HepG2 (cell line): ENCODE results near the gene SPRYD4. TPM values are rescaled to one million over a fixed set of nuclear protein-coding genes. Genes with fewer than 3 reads are reported as not detected.
A peak's percentile ranks its signal among the peaks of the same experiment; 100 is the strongest.

Experiments
- CBX2 ChIP-seq, 2 experiments: fragments of 200-600 bp in 1 of 2; sonication (generic); formaldehyde crosslinking in 1 of 2; IDR thresholded peaks; 2 replicates each; pipeline versions ENCODE4 v1.7.0 to v1.8.1; 2018 to 2022; ENCODE audit warnings: low read depth in 2 of 2, low read length in 1 of 2, mild to moderate bottlenecking in 1 of 2, missing genetic modification reagents in 1 of 2
- CREB3 ChIP-seq: sonication (generic); formaldehyde crosslinking; IDR thresholded peaks from 2 replicates; pipeline ENCODE4 v1.5.0; 2020; ENCODE audit warnings: missing genetic modification reagents
- EP300 ChIP-seq, 3 experiments: sonication (generic) in 1 of 3; formaldehyde crosslinking in 1 of 3; IDR thresholded peaks; 2 replicates each; pipeline versions ENCODE4 v1.5.1 to v1.6.1; 2011 to 2020; ENCODE audit warnings: low read depth in 2 of 3, low read length in 2 of 3, borderline replicate concordance in 1 of 3, improper control_type of control experiment in 1 of 3, mild to moderate bottlenecking in 1 of 3, missing genetic modification reagents in 1 of 3, moderate library complexity in 1 of 3
- MEF2D ChIP-seq: sonication (generic); formaldehyde crosslinking; IDR thresholded peaks from 2 replicates; pipeline ENCODE4 v1.5.1; 2020; ENCODE audit warnings: mild to moderate bottlenecking, missing genetic modification reagents
- MTERF4 ChIP-seq: sonication (generic); formaldehyde crosslinking; IDR thresholded peaks from 2 replicates; pipeline ENCODE4 v1.8.0; 2023; ENCODE audit warnings: mild to moderate bottlenecking, missing genetic modification reagents
- NBN ChIP-seq: fragments of 450-650 bp; conservative IDR thresholded peaks from 2 replicates; pipeline ENCODE4 v1.6.1; 2017
- POGZ ChIP-seq: sonication (generic); formaldehyde crosslinking; IDR thresholded peaks from 2 replicates; pipeline ENCODE4 v1.4.0; 2020; ENCODE audit warnings: mild to moderate bottlenecking, missing genetic modification reagents
- REPIN1 ChIP-seq: sonication (generic); formaldehyde crosslinking; IDR thresholded peaks from 2 replicates; pipeline ENCODE4 v1.8.0; 2022; ENCODE audit warnings: missing genetic modification reagents, low read depth, mild to moderate bottlenecking, borderline replicate concordance
- SIN3A ChIP-seq: IDR thresholded peaks from 2 replicates; pipeline ENCODE4 v1.6.1; 2011; ENCODE audit warnings: low read depth, mild to moderate bottlenecking, control low read depth, low read length, borderline replicate concordance
- ZHX2 ChIP-seq, 2 experiments: sonication (generic) in 1 of 2; formaldehyde crosslinking in 1 of 2; IDR thresholded peaks; 2 replicates each; pipeline versions ENCODE4 v1.6.1 to v1.9.0; 2014 to 2022; ENCODE audit warnings: antibody characterized with exemption in 1 of 2, borderline replicate concordance in 1 of 2, inconsistent platforms in 1 of 2, low read depth in 1 of 2, missing genetic modification reagents in 1 of 2
- ZKSCAN5 ChIP-seq: sonication (generic); formaldehyde crosslinking; IDR thresholded peaks from 2 replicates; pipeline ENCODE4 v1.5.1; 2020; ENCODE audit warnings: mild to moderate bottlenecking, missing genetic modification reagents
- ZNF205 ChIP-seq: IDR thresholded peaks from 2 replicates; pipeline ENCODE4 v1.6.1; 2018; ENCODE audit warnings: missing biosample characterization, missing genetic modification reagents
- ZNF260 ChIP-seq: sonication (generic); formaldehyde crosslinking; IDR thresholded peaks from 2 replicates; pipeline ENCODE4 v1.4.0; 2020; ENCODE audit warnings: missing genetic modification reagents, low read depth, mild to moderate bottlenecking, borderline replicate concordance
- ZNF737 ChIP-seq: sonication (generic); formaldehyde crosslinking; IDR thresholded peaks from 2 replicates; pipeline ENCODE4 v1.5.0; 2020; ENCODE audit warnings: missing genetic modification reagents, mild to moderate bottlenecking, borderline replicate concordance
- ZNF766 ChIP-seq: sonication (generic); formaldehyde crosslinking; IDR thresholded peaks from 2 replicates; pipeline ENCODE4 v1.5.0; 2020; ENCODE audit warnings: missing genetic modification reagents, borderline replicate concordance
- ZNF839 ChIP-seq: sonication (generic); formaldehyde crosslinking; IDR thresholded peaks from 2 replicates; pipeline ENCODE4 v1.4.0; 2020; ENCODE audit warnings: missing genetic modification reagents, mild to moderate bottlenecking, borderline replicate concordance
- polyA plus RNA-seq, 8 experiments: library from polyadenylated mRNA; depleted of rRNA in 3 of 8; stranded (reverse) in 7 of 8; unstranded in 1 of 8; fragments of >200 nt; fragmentation: Illumina TruSeq in 4 of 8; extraction: Trizol in 4 of 8; gene quantifications; 2 replicates each; pipeline versions ENCODE4 v1.2.1 to v1.2.3, GENCODE V29; 2011 to 2016; ENCODE audit warnings: low read depth in 4 of 8, missing spikeins in 1 of 8, mixed read lengths in 1 of 8; ENCODE audit not compliant: insufficient read depth in 1 of 8
- total RNA-seq, 5 experiments: library from RNA; depleted of rRNA; stranded (reverse); fragments of >200 nt; fragmentation: Illumina TruSeq; extraction: Trizol; gene quantifications; 2 replicates each; pipeline ENCODE4 v1.2.3, GENCODE V29; 2016; ENCODE audit warnings: low read depth in 1 of 5
- TF ChIP-seq, protein P1 (sequence below): sonication (generic); formaldehyde crosslinking; IDR thresholded peaks from 2 replicates; pipeline ENCODE4 v1.4.0; 2020; ENCODE audit warnings: missing genetic modification reagents

Gene SPRYD4
- total and polyA plus RNA-seq, 2 of the 13 experiments (the other 11 are each of a cell fraction or from before 2014, with no cell fraction given), result 3.9 to 4.5 TPM

- no peak for TF ChIP-seq CBX2 (IDR thresholded peaks at IDR 0.05; ENCODE audit: low read depth, low read length)
- no peak for TF ChIP-seq CBX2 (CRISPR knock-in tag; IDR thresholded peaks at IDR 0.05; ENCODE audit: low read depth)
- no peak for TF ChIP-seq ZNF260 (CRISPR knock-in tag)
- peak; percentile 81 for TF ChIP-seq ZNF205 (CRISPR knock-in tag)
- TF ChIP-seq POGZ (CRISPR knock-in tag), result peak; percentile 95
- TF ChIP-seq MEF2D (CRISPR knock-in tag), result peak; percentile 88
- TF ChIP-seq MTERF4, result peak; percentile 71; the same call in 1 of the 2 replicates
- TF ChIP-seq ZNF766 (CRISPR knock-in tag), result peak; percentile 88
- no peak for TF ChIP-seq ZNF737
- peak; percentile 87; the same call in 1 of the 2 replicates for TF ChIP-seq REPIN1 (CRISPR knock-in tag)
- TF ChIP-seq SIN3A, result peak; percentile 92
- TF ChIP-seq CREB3 (CRISPR knock-in tag), result no peak
- no peak for TF ChIP-seq NBN
- TF ChIP-seq EP300 (IDR thresholded peaks at IDR 0.05; ENCODE audit: low read depth in 2 of 2, low read length in 2 of 2), result 0 out of 4 replicates have a peak, but pooled peaks of 1 of the 2 experiments have one; percentile 9
- peak; percentile 55; the same call in 1 of the 2 replicates for TF ChIP-seq EP300 (CRISPR knock-in tag; IDR thresholded peaks at IDR 0.05; ENCODE audit: borderline replicate concordance)
- no peak for TF ChIP-seq ZNF839
- no peak for TF ChIP-seq ZKSCAN5 (CRISPR knock-in tag)
- TF ChIP-seq, protein P1, sequence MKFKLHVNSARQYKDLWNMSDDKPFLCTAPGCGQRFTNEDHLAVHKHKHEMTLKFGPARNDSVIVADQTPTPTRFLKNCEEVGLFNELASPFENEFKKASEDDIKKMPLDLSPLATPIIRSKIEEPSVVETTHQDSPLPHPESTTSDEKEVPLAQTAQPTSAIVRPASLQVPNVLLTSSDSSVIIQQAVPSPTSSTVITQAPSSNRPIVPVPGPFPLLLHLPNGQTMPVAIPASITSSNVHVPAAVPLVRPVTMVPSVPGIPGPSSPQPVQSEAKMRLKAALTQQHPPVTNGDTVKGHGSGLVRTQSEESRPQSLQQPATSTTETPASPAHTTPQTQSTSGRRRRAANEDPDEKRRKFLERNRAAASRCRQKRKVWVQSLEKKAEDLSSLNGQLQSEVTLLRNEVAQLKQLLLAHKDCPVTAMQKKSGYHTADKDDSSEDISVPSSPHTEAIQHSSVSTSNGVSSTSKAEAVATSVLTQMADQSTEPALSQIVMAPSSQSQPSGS, result peak; percentile 81
- TF ChIP-seq ZHX2 (IDR thresholded peaks at IDR 0.05; ENCODE audit: low read depth), result peak; percentile 94
- no peak for TF ChIP-seq ZHX2 (CRISPR knock-in tag; IDR thresholded peaks at IDR 0.05; ENCODE audit: borderline replicate concordance)
Measured at GRCh38 chr12:56468216-56469006, at the start of gene SPRYD4 (continued).
